ENCODE measurements around the gene ASAP2. TPM values are rescaled to one million over a fixed set of nuclear protein-coding genes. Genes with fewer than 3 reads are reported as not detected.

ASAP2 gene
- total RNA-seq, 1 experiment from 2014 or later = 12.6 TPM

GRCh38 chr2:9260464-9260918 lies 53.9 kb downstream of the ASAP2 start:
- no peak overlapping the region for H3K4ac ChIP-seq (ENCODE audit: low read depth, low read length)
- H3K36me3 Mint-ChIP-seq (ENCODE audit: insufficient read depth in 1 of 3, low read depth in 3 of 3) = no peaks in the 10 kb centered on the region
- H3K27me3 ChIP-seq (ENCODE audit: insufficient read depth, low read length) = no peaks in the 10 kb centered on the region
- H3K14ac ChIP-seq (ENCODE audit: insufficient read depth, low read length) = peak overlapping the region; percentile 1; the same call in 1 of the 2 replicates
- no peaks in the 10 kb centered on the region for H4K20me1 ChIP-seq (ENCODE audit: control insufficient read depth, insufficient read depth, insufficient read length)
- no peak overlapping the region for H4K91ac ChIP-seq (ENCODE audit: insufficient read length, low read depth, low read length)
- no peaks in the 10 kb centered on the region for H3K9me3 Mint-ChIP-seq
- no peak overlapping the region for H3K4me3 Mint-ChIP-seq
- no peak for DNase-seq
- H2BK5ac ChIP-seq (ENCODE audit: insufficient read length, low read length) = no peak overlapping the region
- H3K79me1 ChIP-seq (ENCODE audit: insufficient read depth, low read depth, low read length, poor library complexity, severe bottlenecking) = no peaks in the 10 kb centered on the region
- H2AK5ac ChIP-seq (ENCODE audit: insufficient read length, low read length) = no peak overlapping the region
- no peak overlapping the region for H4K5ac ChIP-seq (ENCODE audit: insufficient read length, low read depth, low read length)
- no peak overlapping the region for H3K27ac ChIP-seq (ENCODE audit: insufficient read length, low read depth, low read length)
- H2AFZ ChIP-seq (ENCODE audit: low read length) = no peak overlapping the region
- H2BK120ac ChIP-seq (ENCODE audit: low read depth, low read length, poor library complexity, severe bottlenecking) = no peak overlapping the region
- no peak overlapping the region for H4K8ac ChIP-seq (replicated peaks; ENCODE audit: insufficient read length, low read depth, low read length)
- H3K4me2 ChIP-seq (ENCODE audit: insufficient read depth, insufficient read length, low read length) = no peak overlapping the region
- H3K9ac ChIP-seq (ENCODE audit: extremely low read depth, insufficient read length, low read length) = no peak overlapping the region
- no peak overlapping the region for H2BK12ac ChIP-seq (ENCODE audit: insufficient read length, low read depth, low read length)
- no CpG with 5 or more reads among the region's 6 CpGs for WGBS (ENCODE audit: extremely low coverage, insufficient read length, low lambda C conversion rate)
- no peak overlapping the region for H3K56ac ChIP-seq (ENCODE audit: insufficient read length, low read depth, low read length)
- H3K23ac ChIP-seq (ENCODE audit: insufficient read length, low read depth, low read length) = no peak overlapping the region
- no peak overlapping the region for H3T11ph ChIP-seq (ENCODE audit: low read length)
- H3K27ac Mint-ChIP-seq = peak overlapping the region in 2 of 3 experiments; percentile 84 to 91; a peak in 3 of 7 replicates
- H3K18ac ChIP-seq (ENCODE audit: insufficient read length, low read depth, low read length) = no peak overlapping the region
- H3K9me3 ChIP-seq (ENCODE audit: control insufficient read depth, low read depth, low read length) = no peaks in the 10 kb centered on the region
- peaks cover 56 to 65% of the 10 kb centered on the region in 2 experiments for H3K4me1 Mint-ChIP-seq
- no peak overlapping the region for H2BK20ac ChIP-seq (ENCODE audit: low read depth, low read length, poor library complexity, severe bottlenecking)
- TF ChIP-seq CTCF (conservative IDR thresholded peaks at IDR 0.05) = no peak
- no peaks in the 10 kb centered on the region for H3K79me2 ChIP-seq (ENCODE audit: insufficient read depth, low read length)
- H2BK15ac ChIP-seq (ENCODE audit: low read depth, low read length) = no peak overlapping the region
- peaks cover 1% of the 10 kb centered on the region; the same call in 1 of the 2 replicates for H3K27me3 Mint-ChIP-seq (ENCODE audit: low read depth)
- no peaks in the 10 kb centered on the region for H3K4me1 ChIP-seq (ENCODE audit: insufficient read depth, low read length)
- no peaks in the 10 kb centered on the region for H3K23me2 ChIP-seq (ENCODE audit: insufficient read length, low read depth, low read length, poor library complexity, severe bottlenecking)

Data from H9 (cell line).